HS-5 (cell line): ENCODE results near the gene EIF1AD.
"Not testable (repeated sequence)": the region's sequence is repeated elsewhere in the genome, so short reads cannot be mapped to it uniquely, and the experiment has no call there.

Experiments used
- DNase-seq: peaks from one replicate; pipeline ENCODE4 v3.0.0-alpha.2; 2012; ENCODE audit warnings: low read depth

EIF1AD gene

GRCh38 chr11:66022401-66023185 lies 20.6 kb upstream of the EIF1AD start:
- DNase-seq = no peak

GRCh38 chr11:66020618-66021357 lies 18.8 kb upstream of the EIF1AD start:
- DNase-seq = peak; percentile 52

GRCh38 chr11:66020212-66020611 lies 18.3 kb upstream of the EIF1AD start:
- DNase-seq = no peak

- no peak for DNase-seq
Measured at GRCh38 chr11:66017321-66017720, 15.4 kb upstream of the EIF1AD start.

- DNase-seq = no peak
Measured at GRCh38 chr11:66016793-66017177, 14.8 kb upstream of the EIF1AD start.

- DNase-seq = no peak
Measured at GRCh38 chr11:66015936-66016792, 14.2 kb upstream of the EIF1AD start.

- DNase-seq = peak; percentile 65
Measured at GRCh38 chr11:66015454-66015881, 13.5 kb upstream of the EIF1AD start.

GRCh38 chr11:66014804-66015453 lies 13.0 kb upstream of the EIF1AD start:
- no peak for DNase-seq

GRCh38 chr11:66013762-66014100 lies 11.8 kb upstream of the EIF1AD start:
- DNase-seq = no peak

- no peak for DNase-seq
Measured at GRCh38 chr11:66012946-66013761, 11.2 kb upstream of the EIF1AD start.

- no peak for DNase-seq
Measured at GRCh38 chr11:66012371-66012945, 10.5 kb upstream of the EIF1AD start.

GRCh38 chr11:66011785-66012303 lies 9.9 kb upstream of the EIF1AD start, which contains the start of gene CST6:
TSS of gene CST6 (plus strand) at chr11:66012008. CDS start at chr11:66012045, 37 bp downstream.
- no peak for DNase-seq

GRCh38 chr11:66011239-66011784 lies 9.4 kb upstream of the EIF1AD start:
- no peak for DNase-seq

- not testable (repeated sequence) for DNase-seq
Measured at GRCh38 chr11:66010036-66010435, 8.1 kb upstream of the EIF1AD start.

- DNase-seq = no peak
Measured at GRCh38 chr11:66008468-66009101, 6.6 kb upstream of the EIF1AD start.

- DNase-seq = no peak
Measured at GRCh38 chr11:66008095-66008467, 6.1 kb upstream of the EIF1AD start.

GRCh38 chr11:66007201-66007634 lies 5.3 kb upstream of the EIF1AD start:
- no peak for DNase-seq

GRCh38 chr11:66006891-66007176 lies 4.9 kb upstream of the EIF1AD start:
- DNase-seq = no peak

GRCh38 chr11:66006134-66006890 lies 4.4 kb upstream of the EIF1AD start:
- no peak for DNase-seq
